ENCODE data around the gene TTC34. TPM values are rescaled to one million over a fixed set of nuclear protein-coding genes. Genes with fewer than 3 reads are reported as not detected.

The TTC34 gene
- total and polyA plus RNA-seq, 2 of the 4 experiments (the other 2 are of a cell fraction) = under 0.01 to 0.09 TPM

- TF ChIP-seq RCOR1 (IDR thresholded peaks at IDR 0.05; ENCODE audit: insufficient replicate concordance, low read length) (no peak), MXI1 (IDR thresholded peaks at IDR 0.05; ENCODE audit: borderline replicate concordance, low read depth, low read length) (no peak), CHD1 (IDR thresholded peaks at IDR 0.05; ENCODE audit: low read depth, low read length) (no peak), NFE2L2 (IDR thresholded peaks at IDR 0.05; ENCODE audit: low read depth, low read length) (no peak), MAZ (IDR thresholded peaks at IDR 0.05; ENCODE audit: borderline replicate concordance, low read depth, low read length) (no peak), RAD21 (IDR thresholded peaks at IDR 0.05; ENCODE audit: low read length) (no peak), CEBPB (IDR thresholded peaks at IDR 0.05; ENCODE audit: low read depth, low read length) (no peak)
Observed at GRCh38 chr1:2629627-2630497, 171.6 kb downstream of the TTC34 start (continued).
